MM.1S (cell line): Measurements from ENCODE around the gene DUSP7.

ENCODE experiments used
- CTCF ChIP-seq: fragments of 300-600 bp; sonication (generic); IDR thresholded peaks from 2 replicates; pipeline ENCODE4 v1.5.1; 2016; ENCODE audit warnings: antibody characterized with exemption, low read length, mixed read lengths
- EZH2 ChIP-seq: fragments of 300-600 bp; sonication (generic); optimal IDR thresholded peaks from 2 replicates; pipeline ENCODE3; 2017; ENCODE audit warnings: low read depth, mild to moderate bottlenecking, antibody characterized with exemption, low read length, mixed read lengths

GRCh38 chr3:52068730-52069129, 12.4 kb upstream of the DUSP7 start:
- TF ChIP-seq EZH2 (no peak), CTCF (no peak)
